SU-DHL-6 (cell line): ENCODE results near the gene PPP4R1.
"Not testable (repeated sequence)": the region's sequence is repeated elsewhere in the genome, so short reads cannot be mapped to it uniquely, and the experiment has no call there.

Source experiments
- CTCF ChIP-seq: fragments of 200-600 bp; sonication (generic); IDR thresholded peaks from one replicate; pipeline ENCODE4 v1.5.1; 2017; ENCODE audit warnings: antibody characterized with exemption, mild to moderate bottlenecking, low read length, moderate library complexity; ENCODE audit not compliant: insufficient read depth, poor library complexity, severe bottlenecking
- EZH2phosphoT487 ChIP-seq: fragments of 200-600 bp; sonication (generic), shearing (Covaris generic); conservative IDR thresholded peaks from 2 replicates; pipeline ENCODE4 v1.6.1; 2018; ENCODE audit warnings: mild to moderate bottlenecking, antibody characterized with exemption, low read length, moderate library complexity, mixed read lengths

GRCh38 chr18:9607111-9607510 is 7.2 kb downstream of the PPP4R1 start:
- TF ChIP-seq CTCF, EZH2phosphoT487: not testable (repeated sequence)
